GM12875 (cell line): ENCODE data around the gene ZMAT3.
"Not testable (repeated sequence)": the region's sequence is repeated elsewhere in the genome, so short reads cannot be mapped to it uniquely, and the experiment has no call there.

Experiments
- H3K4me3 ChIP-seq: one replicate; pipeline ENCODE4 v1.5.1; 2011; ENCODE audit warnings: low read depth, low read length, control low read depth
- CTCF ChIP-seq: IDR thresholded peaks from 2 replicates; pipeline ENCODE4 v1.5.1; 2011; ENCODE audit warnings: low read depth, mild to moderate bottlenecking, control low read depth, inconsistent platforms, low read length, moderate library complexity, borderline replicate concordance; ENCODE audit not compliant: insufficient read depth

The ZMAT3 gene

DNA sequence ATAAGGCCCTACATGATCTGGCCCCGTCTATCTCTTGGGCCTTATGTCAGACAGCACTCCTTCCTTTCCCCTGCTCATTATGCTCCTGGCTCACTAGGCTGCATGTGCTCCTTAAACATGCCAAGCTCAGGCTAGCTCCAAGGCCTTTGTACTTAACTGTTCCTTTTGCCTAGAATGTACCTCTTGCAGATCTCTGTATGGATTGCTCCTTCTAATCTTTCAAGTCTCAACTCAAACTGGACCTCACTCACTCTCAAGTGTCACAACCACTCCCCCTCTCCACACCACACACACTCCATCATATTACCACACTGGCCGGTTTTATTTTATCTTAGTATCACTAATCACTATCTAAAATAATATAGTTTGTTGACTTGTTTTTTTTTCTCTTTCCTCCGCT lies 36.4 kb downstream of the ZMAT3 start:
- no peak overlapping the region for H3K4me3 ChIP-seq
- TF ChIP-seq CTCF = no peak

GRCh38 chr3:179033304-179033657 lies 38.3 kb downstream of the ZMAT3 start:
- not testable (repeated sequence) for H3K4me3 ChIP-seq

GRCh38 chr3:179032454-179033303 lies 38.9 kb downstream of the ZMAT3 start:
- not testable (repeated sequence) for H3K4me3 ChIP-seq

DNA sequence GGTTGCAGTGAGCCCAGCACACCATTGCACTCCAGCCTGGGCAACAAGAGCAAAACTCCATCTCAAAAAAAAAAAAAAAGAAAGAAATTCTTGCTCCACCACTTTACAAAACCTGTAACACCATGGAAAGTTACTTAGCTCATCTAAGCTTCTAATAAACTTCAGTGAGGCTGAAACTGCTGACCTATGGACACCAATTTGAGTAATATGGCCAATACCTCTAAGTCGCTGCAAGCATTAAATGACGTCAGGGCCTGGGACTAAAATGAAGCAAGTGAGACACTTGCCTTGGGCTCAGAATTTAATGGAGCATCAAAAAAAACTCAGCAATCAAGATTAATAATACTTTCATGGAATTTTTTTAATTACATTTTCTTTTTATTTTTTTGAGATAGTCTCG lies 42.5 kb downstream of the ZMAT3 start:
- no peak overlapping the region for H3K4me3 ChIP-seq
- no peak for TF ChIP-seq CTCF

- TF ChIP-seq CTCF = no peak
- no peak overlapping the region for H3K4me3 ChIP-seq
Observed at GRCh38 chr3:179028408-179028807, 43.2 kb downstream of the ZMAT3 start.

GRCh38 chr3:179027326-179027900 lies 44.2 kb downstream of the ZMAT3 start:
- TF ChIP-seq CTCF = no peak
- H3K4me3 ChIP-seq = no peak overlapping the region

- no peak overlapping the region for H3K4me3 ChIP-seq
- no peak for TF ChIP-seq CTCF
Observed at GRCh38 chr3:179026636-179027035, 45.0 kb downstream of the ZMAT3 start.

- no peak for TF ChIP-seq CTCF
- no peak overlapping the region for H3K4me3 ChIP-seq
Observed at GRCh38 chr3:179021119-179021903, 50.3 kb downstream of the ZMAT3 start.
